Stimulated activated naive CD8-positive, alpha-beta T cell treated with anti-CD3 and anti-CD28 coated beads, Interleukin-15, Interleukin-2, amounts not matched to agents 100 ng/mL and 50 ng/mL, for 24 hours (primary cell): ENCODE results near the gene IQUB.
"Not testable (repeated sequence)": the region's sequence is repeated elsewhere in the genome, so short reads cannot be mapped to it uniquely, and the experiment has no call there.

ENCODE experiments used
- H3K27ac Mint-ChIP-seq: one replicate; pipeline ENCODE4 v1.8.0; 2021; ENCODE audit warnings: mild to moderate bottlenecking, mixed read lengths
- H3K27me3 Mint-ChIP-seq: one replicate; pipeline ENCODE4 v1.8.0; 2021; ENCODE audit warnings: mixed read lengths
- H3K36me3 Mint-ChIP-seq: one replicate; pipeline ENCODE4 v1.8.0; 2021; ENCODE audit warnings: low read depth, mixed read lengths
- H3K4me1 Mint-ChIP-seq: one replicate; pipeline ENCODE4 v1.8.0; 2021; ENCODE audit warnings: low read depth, mixed read lengths
- H3K4me3 Mint-ChIP-seq: one replicate; pipeline ENCODE4 v1.8.0; 2021; ENCODE audit warnings: mild to moderate bottlenecking, mixed read lengths
- H3K9me3 Mint-ChIP-seq: one replicate; pipeline ENCODE4 v1.8.0; 2021; ENCODE audit warnings: mixed read lengths

Gene IQUB

GRCh38 chr7:123557398-123558288, 23.2 kb upstream of the IQUB start, which contains the start of gene NDUFA5:
Gene NDUFA5, minus strand, starts transcription at chr7:123557818. Its CDS starts 23 bp downstream, at chr7:123557795.
- peaks cover 4% of the 10 kb centered on the region for H3K27me3 Mint-ChIP-seq
- no peaks in the 10 kb centered on the region for H3K9me3 Mint-ChIP-seq
- no peak within 1 kb of the TSS for H3K4me3 Mint-ChIP-seq
- peaks cover 11% of the 10 kb centered on the region for H3K4me1 Mint-ChIP-seq
- peaks cover 12% of the 10 kb centered on the region for H3K36me3 Mint-ChIP-seq
- no peak within 1 kb of the TSS for H3K27ac Mint-ChIP-seq

- no peak overlapping the region for H3K4me3 Mint-ChIP-seq
- no peak overlapping the region for H3K27ac Mint-ChIP-seq
- peaks cover 18% of the 10 kb centered on the region for H3K36me3 Mint-ChIP-seq
- H3K4me1 Mint-ChIP-seq: peaks cover 11% of the 10 kb centered on the region
- H3K9me3 Mint-ChIP-seq: no peaks in the 10 kb centered on the region
- peaks cover 4% of the 10 kb centered on the region for H3K27me3 Mint-ChIP-seq
These were observed 22.6 kb upstream of the IQUB start for GRCh38 chr7:123557016-123557397.

GRCh38 chr7:123555484-123555883, 21.1 kb upstream of the IQUB start:
- Mint-ChIP-seq H3K27ac (no peak overlapping the region), H3K9me3 (no peaks in the 10 kb centered on the region), H3K27me3 (no peaks in the 10 kb centered on the region), H3K4me3 (no peak overlapping the region), H3K4me1 (peaks cover 11% of the 10 kb centered on the region), H3K36me3 (peaks cover 24% of the 10 kb centered on the region)

GRCh38 chr7:123553159-123553558, 18.8 kb upstream of the IQUB start:
- Mint-ChIP-seq H3K27ac (no peak overlapping the region), H3K4me1 (peaks cover 22% of the 10 kb centered on the region), H3K36me3 (peaks cover 48% of the 10 kb centered on the region), H3K4me3 (no peak overlapping the region), H3K27me3 (no peaks in the 10 kb centered on the region), H3K9me3 (no peaks in the 10 kb centered on the region)

GRCh38 chr7:123552641-123553040, 18.2 kb upstream of the IQUB start:
- H3K4me3 Mint-ChIP-seq: no peak overlapping the region

GRCh38 chr7:123552134-123552533, 17.7 kb upstream of the IQUB start:
- H3K27ac Mint-ChIP-seq, H3K4me3 Mint-ChIP-seq, H3K9me3 Mint-ChIP-seq, H3K27me3 Mint-ChIP-seq: not testable (repeated sequence)
- peaks cover 30% of the 10 kb centered on the region for H3K4me1 Mint-ChIP-seq
- peaks cover 57% of the 10 kb centered on the region for H3K36me3 Mint-ChIP-seq

More at GRCh38 chr7:123552641-123553040, 18.2 kb upstream of the IQUB start:
- Mint-ChIP-seq H3K4me1 (peaks cover 25% of the 10 kb centered on the region), H3K9me3 (no peaks in the 10 kb centered on the region), H3K27me3 (no peaks in the 10 kb centered on the region), H3K27ac (no peak overlapping the region), H3K36me3 (peaks cover 52% of the 10 kb centered on the region)

- H3K9me3 Mint-ChIP-seq: no peaks in the 10 kb centered on the region
- H3K4me1 Mint-ChIP-seq: peaks cover 33% of the 10 kb centered on the region
- peaks cover 61% of the 10 kb centered on the region for H3K36me3 Mint-ChIP-seq
- no peak overlapping the region for H3K27ac Mint-ChIP-seq
- H3K27me3 Mint-ChIP-seq: no peaks in the 10 kb centered on the region
- no peak overlapping the region for H3K4me3 Mint-ChIP-seq
These were observed 14.0 kb upstream of the IQUB start for GRCh38 chr7:123548406-123548805.

- peaks cover 16% of the 10 kb centered on the region for H3K4me1 Mint-ChIP-seq
- H3K4me3 Mint-ChIP-seq: no peak overlapping the region
- no peak overlapping the region for H3K27ac Mint-ChIP-seq
These were observed 5.5 kb upstream of the IQUB start for GRCh38 chr7:123539871-123540270.

GRCh38 chr7:123538897-123539296, 4.5 kb upstream of the IQUB start:
- H3K27me3 Mint-ChIP-seq: peaks cover 3% of the 10 kb centered on the region
- H3K36me3 Mint-ChIP-seq: peaks cover 12% of the 10 kb centered on the region
- no peak overlapping the region for H3K27ac Mint-ChIP-seq
- H3K4me3 Mint-ChIP-seq: no peak overlapping the region
- H3K4me1 Mint-ChIP-seq: peaks cover 22% of the 10 kb centered on the region
- no peaks in the 10 kb centered on the region for H3K9me3 Mint-ChIP-seq

More at GRCh38 chr7:123539871-123540270, 5.5 kb upstream of the IQUB start:
- no peaks in the 10 kb centered on the region for H3K27me3 Mint-ChIP-seq
- no peaks in the 10 kb centered on the region for H3K9me3 Mint-ChIP-seq
- peaks cover 12% of the 10 kb centered on the region for H3K36me3 Mint-ChIP-seq

- Mint-ChIP-seq H3K27me3 (peaks cover 9% of the 10 kb centered on the region), H3K4me3 (no peak overlapping the region), H3K4me1 (peaks cover 29% of the 10 kb centered on the region), H3K36me3 (peaks cover 11% of the 10 kb centered on the region), H3K9me3 (no peaks in the 10 kb centered on the region), H3K27ac (no peak overlapping the region)
These were observed 3.9 kb upstream of the IQUB start for GRCh38 chr7:123538189-123538714.

- peaks cover 36% of the 10 kb centered on the region for H3K4me1 Mint-ChIP-seq
- H3K9me3 Mint-ChIP-seq: no peaks in the 10 kb centered on the region
- peaks cover 6% of the 10 kb centered on the region for H3K36me3 Mint-ChIP-seq
- no peak overlapping the region for H3K27ac Mint-ChIP-seq
- H3K4me3 Mint-ChIP-seq: no peak overlapping the region
- peaks cover 16% of the 10 kb centered on the region for H3K27me3 Mint-ChIP-seq
These were observed 2.7 kb upstream of the IQUB start for GRCh38 chr7:123537026-123537642.

GRCh38 chr7:123535517-123535916, 1.1 kb upstream of the IQUB start:
- peak overlapping the region; percentile 87 for H3K4me3 Mint-ChIP-seq
- H3K9me3 Mint-ChIP-seq: no peaks in the 10 kb centered on the region
- no peaks in the 10 kb centered on the region for H3K36me3 Mint-ChIP-seq
- peaks cover 36% of the 10 kb centered on the region for H3K4me1 Mint-ChIP-seq
- no peak overlapping the region for H3K27ac Mint-ChIP-seq
- peaks cover 21% of the 10 kb centered on the region for H3K27me3 Mint-ChIP-seq

- peaks cover 36% of the 10 kb centered on the region for H3K4me1 Mint-ChIP-seq
- H3K27ac Mint-ChIP-seq: no peak overlapping the region
- peak overlapping the region; percentile 87 for H3K4me3 Mint-ChIP-seq
- no peaks in the 10 kb centered on the region for H3K9me3 Mint-ChIP-seq
- peaks cover 21% of the 10 kb centered on the region for H3K27me3 Mint-ChIP-seq
- H3K36me3 Mint-ChIP-seq: no peaks in the 10 kb centered on the region
These were observed 439 bp downstream of the IQUB start for GRCh38 chr7:123533929-123534382.

- peak overlapping the region; percentile 87 for H3K4me3 Mint-ChIP-seq
- peaks cover 36% of the 10 kb centered on the region for H3K4me1 Mint-ChIP-seq
- no peak overlapping the region for H3K27ac Mint-ChIP-seq
- no peaks in the 10 kb centered on the region for H3K36me3 Mint-ChIP-seq
- H3K9me3 Mint-ChIP-seq: no peaks in the 10 kb centered on the region
- H3K27me3 Mint-ChIP-seq: peaks cover 25% of the 10 kb centered on the region
These were observed 860 bp downstream of the IQUB start for GRCh38 chr7:123533553-123533917.
